K562 (cell line): ENCODE data around the gene CNOT10. TPM values are rescaled to one million over a fixed set of nuclear protein-coding genes. Genes with fewer than 3 reads are reported as not detected.

ENCODE experiments used
- ATF4 ChIP-seq: fragments of 450-650 bp; formaldehyde crosslinking; IDR thresholded peaks from 2 replicates; pipeline ENCODE4 v1.4.0; 2022; ENCODE audit warnings: mild to moderate bottlenecking, moderate library complexity
- CHD7 ChIP-seq: fragments of 200-600 bp; sonication (generic); IDR thresholded peaks from one replicate; pipeline ENCODE4 v1.6.1; 2012; ENCODE audit warnings: mild to moderate bottlenecking, low read depth, low read length, inconsistent platforms
- DPF2 ChIP-seq: fragments of 450-650 bp; IDR thresholded peaks from 2 replicates; pipeline ENCODE4 v1.6.1; 2016
- HES1 ChIP-seq: fragments of 450-650 bp; IDR thresholded peaks from 2 replicates; pipeline ENCODE4 v1.6.1; 2016; ENCODE audit warnings: low read depth, mild to moderate bottlenecking, moderate library complexity
- MAFG ChIP-seq: fragments of 450-650 bp; conservative IDR thresholded peaks from 2 replicates; pipeline ENCODE4 v1.6.1; 2016; ENCODE audit warnings: missing genetic modification characterization, missing compliant biosample characterization
- NFIC ChIP-seq: fragments of 450-650 bp; IDR thresholded peaks from 2 replicates; pipeline ENCODE4 v1.6.1; 2017; ENCODE audit warnings: mild to moderate bottlenecking, inconsistent platforms
- RAD51 ChIP-seq: fragments of 450-650 bp; IDR thresholded peaks from 2 replicates; pipeline ENCODE4 v1.7.1; 2016; ENCODE audit warnings: low read depth, mild to moderate bottlenecking, borderline replicate concordance
- RCOR1 ChIP-seq, 2 experiments: IDR thresholded peaks; 2 replicates each; pipeline ENCODE4 v1.6.1; 2012; ENCODE audit warnings: low read depth in 2 of 2, low read length in 2 of 2, borderline replicate concordance in 1 of 2, improper control_type of control experiment in 1 of 2
- STAT5A ChIP-seq: IDR thresholded peaks from 2 replicates; pipeline ENCODE4 v1.6.1; 2012; ENCODE audit warnings: low read length, inconsistent platforms, borderline replicate concordance
- TEAD1 ChIP-seq, 2 experiments: fragments of 450-650 bp in 1 of 2; sonication (generic) in 1 of 2; formaldehyde crosslinking; IDR thresholded peaks; 2 replicates each; pipeline versions ENCODE4 v1.4.0 to v1.8.0; 2020 to 2022; ENCODE audit warnings: mild to moderate bottlenecking in 2 of 2, missing genetic modification reagents in 1 of 2
- TEAD4 ChIP-seq, 2 experiments: sonication (generic) in 1 of 2; formaldehyde crosslinking in 1 of 2; IDR thresholded peaks; 2 replicates each; pipeline versions ENCODE4 v1.6.1 to v1.8.0; 2012 to 2022; ENCODE audit warnings: borderline replicate concordance in 1 of 2, inconsistent platforms in 1 of 2, low read length in 1 of 2, mild to moderate bottlenecking in 1 of 2, missing genetic modification reagents in 1 of 2
- ZEB2 ChIP-seq: fragments of 450-650 bp; IDR thresholded peaks from 2 replicates; pipeline ENCODE4 v1.6.1; 2016
- ZFP1 ChIP-seq: fragments of 450-650 bp; formaldehyde crosslinking; IDR thresholded peaks from 2 replicates; pipeline ENCODE4 v1.4.0; 2020; ENCODE audit warnings: mild to moderate bottlenecking, mixed read lengths
- ZNF175 ChIP-seq: fragments of 200-800 bp; sonication (Bioruptor generic); IDR thresholded peaks from 2 replicates; pipeline ENCODE4 v1.6.1; 2016; ENCODE audit warnings: low read depth, mild to moderate bottlenecking, missing genetic modification characterization, missing compliant biosample characterization
- ZNF584 ChIP-seq: fragments of 200-800 bp; sonication (Bioruptor generic); IDR thresholded peaks from 2 replicates; pipeline ENCODE4 v1.6.1; 2016; ENCODE audit warnings: low read depth, mild to moderate bottlenecking, missing genetic modification characterization, missing compliant biosample characterization
- polyA plus RNA-seq, 8 experiments: library from polyadenylated mRNA; depleted of rRNA in 4 of 8; stranded (reverse) in 5 of 8; unstranded in 3 of 8; fragments of >200 nt; fragmentation: Nextera tagmentation in 2 of 8; fragmentation: Illumina TruSeq in 1 of 8; extraction: Ambion mirVana in 2 of 8; extraction: Trizol in 1 of 8; gene quantifications; 2 replicates each; pipeline versions ENCODE4 v1.2.1 to v1.2.3, GENCODE V29; 2011 to 2014; ENCODE audit warnings: inconsistent platforms in 1 of 8, missing spikeins in 1 of 8
- total RNA-seq, 7 experiments: library from RNA; depleted of rRNA in 6 of 7; stranded (reverse); fragments of >200 nt in 6 of 7; fragmentation: Illumina TruSeq in 2 of 7; extraction: Trizol in 2 of 7; gene quantifications; 2 replicates each; pipeline versions ENCODE4 v1.2.1 to v1.2.3, GENCODE V29; 2011 to 2021; ENCODE audit warnings: low replicate concordance in 1 of 7

The CNOT10 gene
- total and polyA plus RNA-seq, 9 of the 15 experiments (the other 6 are each of a cell fraction or from before 2014, with no cell fraction given) = 35.7 to 114 (median 81.9) TPM

GRCh38 chr3:32699429-32699828 lies 14.4 kb downstream of the CNOT10 start (continued):
- TF ChIP-seq CHD7 = no peak
- peak; percentile 46 for TF ChIP-seq STAT5A
- TF ChIP-seq NFIC = no peak
- no peak for TF ChIP-seq TEAD1 (CRISPR knock-in tag; IDR thresholded peaks at IDR 0.05)
- no peak for TF ChIP-seq MAFG (tag)
- peak; percentile 83 for TF ChIP-seq TEAD4 (IDR thresholded peaks at IDR 0.05; ENCODE audit: low read length)
- TF ChIP-seq TEAD4 (CRISPR knock-in tag; IDR thresholded peaks at IDR 0.05; ENCODE audit: borderline replicate concordance) = no peak
- TF ChIP-seq ATF4 (CRISPR knock-in tag) = 0 out of 2 replicates have a peak, but pooled peaks have one; percentile 24
- TF ChIP-seq DPF2 = peak; percentile 86
- TF ChIP-seq ZNF584 (CRISPR knock-in tag) = 0 out of 2 replicates have a peak, but pooled peaks have one; percentile 29
- TF ChIP-seq RAD51 = no peak
- TF ChIP-seq ZNF175 (CRISPR knock-in tag) = peak; percentile 69; the same call in 1 of the 2 replicates
- peak in 1 of 2 experiments; percentile 83; a peak in 3 of 4 replicates for TF ChIP-seq RCOR1 (IDR thresholded peaks at IDR 0.05; ENCODE audit: borderline replicate concordance in 1 of 2, low read depth in 2 of 2, low read length in 2 of 2)
- TF ChIP-seq ZEB2 = 0 out of 2 replicates have a peak, but pooled peaks have one; percentile 36
- no peak for TF ChIP-seq ZFP1 (CRISPR knock-in tag)
- 0 out of 2 replicates have a peak, but pooled peaks have one; percentile 43 for TF ChIP-seq HES1
